Adipose tissue (tissue), 3 donors: ENCODE measurements around the gene KLHL25. TPM values are rescaled to one million over a fixed set of nuclear protein-coding genes. Genes with fewer than 3 reads are reported as not detected.
"Not testable (repeated sequence)": the region's sequence is repeated elsewhere in the genome, so short reads cannot be mapped to it uniquely, and the experiment has no call there.

Source experiments
- H3K27ac ChIP-seq: one replicate; pipeline ENCODE4 v1.5.1; 2013; ENCODE audit warnings: low read depth, low read length
- WGBS, 3 donors: extraction: QIAGEN DNeasy Blood & Tissue Kit; methylation state at CpG; one replicate each; pipeline ENCODE4 v1.1.7; 2013; 5-methylcytosine and 5-hydroxymethylcytosine counted together
- polyA plus RNA-seq, 3 donors: library from polyadenylated mRNA; stranded (reverse); fragments of 200-250 nt; gene quantifications; one replicate each; pipeline ENCODE4 v1.2.3, GENCODE V29; 2013
- donor health status: healthy with polysubstance abuse.
- donor health status: Bipolar disorder and iron deficiency.
- donor health status: healthy.

The KLHL25 gene
- 10 to 100 TPM in 1 of 3 donors, 1 to 10 TPM in 2; 3.4 to 30.8 (median 3.8) TPM for polyA plus RNA-seq

GRCh38 chr15:85794598-85795336 is at the start of gene KLHL25:
Gene KLHL25, minus strand, starts transcription at chr15:85794925. Its CDS starts 25,115 bp downstream, at chr15:85769810.
- WGBS, 3 donors = 0 to 1% (median 1%) methylated on average over 59 to 71 of the region's 71 CpGs
- no peak within 1 kb of the TSS for H3K27ac ChIP-seq

DNA sequence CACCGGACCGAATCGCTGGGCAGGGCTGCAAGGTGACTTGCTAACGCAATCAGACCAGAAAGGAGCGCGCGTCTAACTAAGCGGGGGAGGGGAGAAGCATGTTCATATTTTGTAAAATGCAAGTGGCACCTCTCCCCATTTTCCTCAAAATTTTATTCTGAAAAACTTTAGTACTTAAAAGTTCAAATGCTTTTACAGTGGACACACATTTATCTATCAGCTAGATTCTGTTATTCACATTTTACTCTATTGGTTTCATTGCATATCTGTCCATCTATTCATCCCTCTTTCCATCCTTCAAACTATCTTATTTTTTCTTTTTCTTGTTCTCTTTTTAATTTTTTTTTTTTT is 46.1 kb upstream of the KLHL25 start:
- WGBS, 3 donors = 0 to 1% (median 0%) methylated on average over 8 of the region's 8 CpGs
- H3K27ac ChIP-seq = no peak overlapping the region

- 3 to 9% (median 6%) methylated on average over 32 of the region's 32 CpGs for WGBS, 3 donors
- no peak overlapping the region for H3K27ac ChIP-seq
These were observed 45.5 kb upstream of the KLHL25 start for GRCh38 chr15:85840079-85840801.

- no peak overlapping the region for H3K27ac ChIP-seq
- 73 to 84% (median 80%) methylated on average over 2 of the region's 2 CpGs for WGBS, 3 donors
These were observed 44.9 kb upstream of the KLHL25 start for GRCh38 chr15:85839643-85840042.

GRCh38 chr15:85838655-85839054 is 43.9 kb upstream of the KLHL25 start:
- WGBS, 3 donors = 82 to 87% (median 85%) methylated on average over 8 of the region's 8 CpGs
- no peak overlapping the region for H3K27ac ChIP-seq

DNA sequence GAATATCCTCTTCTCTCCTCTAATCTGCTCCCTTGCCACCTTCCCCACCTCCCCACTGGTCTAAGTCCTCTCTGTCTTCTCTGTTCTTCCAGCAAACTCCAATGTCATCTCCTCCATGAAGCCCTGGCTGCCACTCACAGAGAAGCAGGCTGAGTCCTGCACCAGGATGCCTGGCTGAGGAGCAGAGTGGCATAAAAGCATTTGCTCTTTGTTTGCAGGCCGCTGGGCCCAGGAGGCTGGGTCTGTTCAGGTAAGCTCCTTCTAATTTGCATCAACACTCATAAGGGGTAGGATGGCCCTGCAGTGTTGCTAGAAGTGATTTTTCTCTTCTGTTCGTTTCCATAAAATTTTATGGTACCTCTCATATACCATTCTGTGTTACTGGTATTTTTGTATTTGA is 43.2 kb upstream of the KLHL25 start:
- 64 to 91% (median 90%) methylated on average over 2 of the region's 2 CpGs for WGBS, 3 donors
- no peak overlapping the region for H3K27ac ChIP-seq

DNA sequence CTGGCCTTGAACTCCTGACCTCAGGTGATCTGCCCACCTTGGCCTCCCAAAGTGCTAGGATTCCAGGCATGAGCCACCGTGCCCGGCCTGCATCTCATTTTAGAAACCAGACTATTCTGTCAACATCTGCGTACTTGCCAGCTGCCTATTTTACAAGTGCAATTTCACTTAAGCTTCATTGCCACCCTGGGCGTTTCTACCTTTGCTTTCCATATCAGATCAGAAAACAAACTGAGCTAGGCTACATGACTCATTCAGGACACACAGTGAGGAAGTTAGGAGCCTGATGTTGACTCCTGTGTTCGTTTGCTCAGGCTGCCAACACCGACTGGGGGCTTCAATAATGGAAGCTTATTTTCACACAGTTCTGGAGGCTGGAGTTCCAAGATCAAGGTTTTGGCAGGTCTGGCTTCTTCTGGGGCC is 42.3 kb upstream of the KLHL25 start:
- WGBS, 3 donors = 33 to 73% (median 72%) methylated on average over 6 of the region's 6 CpGs
- H3K27ac ChIP-seq = no peak overlapping the region

DNA sequence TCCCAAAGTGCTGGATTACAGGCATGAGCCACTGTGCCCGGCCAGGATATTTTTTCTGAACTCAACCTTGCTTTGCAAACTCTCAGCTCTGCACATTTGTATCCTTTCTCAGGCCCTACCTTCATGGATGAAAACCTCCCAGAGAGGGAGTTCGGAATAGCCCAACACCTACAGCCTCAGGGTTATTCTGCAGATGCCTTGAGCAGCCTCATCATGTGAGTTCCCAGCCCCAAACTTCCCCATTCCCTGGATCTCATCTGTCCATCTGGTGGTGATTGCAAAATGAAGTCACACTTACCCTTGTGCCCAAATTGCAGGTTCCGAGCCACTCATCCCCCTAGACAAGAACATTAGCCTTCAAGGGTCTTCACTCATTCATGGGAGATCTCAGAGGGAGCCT is 39.9 kb upstream of the KLHL25 start:
- WGBS, 3 donors = 85 to 93% (median 93%) methylated on average over 3 of the region's 3 CpGs
- H3K27ac ChIP-seq = no peak overlapping the region

- no peak overlapping the region for H3K27ac ChIP-seq
- 69 to 86% (median 85%) methylated on average over 4 of the region's 4 CpGs for WGBS, 3 donors
These were observed 37.7 kb upstream of the KLHL25 start for GRCh38 chr15:85832394-85832793.

- no peak overlapping the region for H3K27ac ChIP-seq
- WGBS, 3 donors = 43 to 63% (median 59%) methylated on average over 15 of the region's 15 CpGs
These were observed 36.8 kb upstream of the KLHL25 start for GRCh38 chr15:85831415-85832113.

- not testable (repeated sequence) for H3K27ac ChIP-seq
- WGBS, 3 donors = 90 to 94% (median 94%) methylated on average over 4 of the region's 4 CpGs
These were observed 35.0 kb upstream of the KLHL25 start for GRCh38 chr15:85829754-85830153.

- H3K27ac ChIP-seq = no peak overlapping the region
- WGBS, 3 donors = 75 to 82% (median 78%) methylated on average over 4 of the region's 4 CpGs
These were observed 34.1 kb upstream of the KLHL25 start for GRCh38 chr15:85828874-85829273.

DNA sequence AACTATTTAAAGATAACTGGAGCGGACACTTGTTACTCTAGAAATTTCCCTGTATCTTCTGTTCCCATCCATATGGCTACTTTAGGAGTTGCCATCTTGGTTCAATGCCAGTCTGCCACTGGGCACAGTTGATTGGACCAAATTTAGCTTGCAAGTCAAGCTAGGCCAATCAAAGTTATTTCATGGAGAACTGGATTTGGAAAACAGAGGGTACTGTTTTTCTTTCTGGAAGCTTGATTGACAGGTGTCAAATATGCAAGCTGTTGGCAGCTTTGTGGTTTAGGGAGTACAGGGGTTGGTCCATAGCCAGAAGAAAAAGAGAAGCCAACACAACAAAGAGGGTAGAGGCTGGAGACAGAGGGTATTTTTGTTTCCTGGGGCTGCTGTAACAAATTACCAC is 33.4 kb upstream of the KLHL25 start:
- H3K27ac ChIP-seq = no peak overlapping the region
- WGBS, 3 donors = 88 to 99% (median 97%) methylated on average over 1 of the region's 1 CpG

- no peak overlapping the region for H3K27ac ChIP-seq
- 64 to 82% (median 72%) methylated on average over 7 of the region's 7 CpGs for WGBS, 3 donors
These were observed 32.2 kb upstream of the KLHL25 start for GRCh38 chr15:85826756-85827515.

DNA sequence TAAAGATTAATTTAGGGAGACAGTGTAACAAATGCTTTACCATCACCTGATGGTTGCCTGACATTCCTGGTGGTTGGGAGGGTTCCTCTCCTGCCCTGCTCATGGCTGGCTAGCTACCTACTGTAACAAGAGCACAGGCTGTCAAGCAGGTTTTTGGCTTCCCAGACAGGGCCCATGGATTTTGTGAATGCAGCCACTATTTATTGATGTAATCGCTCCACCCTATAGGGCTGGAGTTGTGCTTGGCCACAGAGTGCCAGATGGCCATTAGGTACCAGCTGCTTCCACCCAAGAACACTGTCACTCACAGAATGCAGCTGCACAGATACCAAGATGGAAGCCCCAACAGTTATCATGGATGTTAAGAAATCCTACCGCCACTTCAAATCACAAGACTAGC is 31.0 kb upstream of the KLHL25 start:
- WGBS, 3 donors = 26 to 89% (median 75%) methylated on average over 2 of the region's 2 CpGs
- no peak overlapping the region for H3K27ac ChIP-seq

GRCh38 chr15:85825118-85825517 is 30.4 kb upstream of the KLHL25 start:
- no peak overlapping the region for H3K27ac ChIP-seq
- 69 to 78% (median 71%) methylated on average over 4 of the region's 4 CpGs for WGBS, 3 donors

GRCh38 chr15:85821545-85821944 is 26.8 kb upstream of the KLHL25 start:
- no peak overlapping the region for H3K27ac ChIP-seq
- 85 to 87% (median 86%) methylated on average over 6 of the region's 6 CpGs for WGBS, 3 donors

DNA sequence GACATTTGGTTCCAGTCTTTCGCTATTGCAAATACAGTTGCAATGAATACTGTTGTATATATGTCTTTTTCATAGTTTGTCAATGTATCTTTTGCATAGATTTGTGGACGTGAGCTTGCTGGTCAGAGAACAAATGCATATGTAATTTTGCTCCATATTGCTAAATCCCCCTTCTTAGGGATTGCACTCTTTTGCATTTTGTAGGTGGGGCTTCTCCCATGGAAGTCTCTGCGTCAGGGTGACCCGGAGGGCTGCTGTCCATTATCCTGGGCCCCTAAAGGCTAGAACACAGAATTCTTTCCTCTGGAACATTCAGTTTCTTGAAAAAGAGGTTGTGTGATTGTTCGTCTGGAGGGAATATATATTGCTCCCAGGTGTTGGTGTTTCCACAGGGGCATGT is 25.2 kb upstream of the KLHL25 start:
- WGBS, 3 donors = 79 to 91% (median 85%) methylated on average over 5 of the region's 5 CpGs
- H3K27ac ChIP-seq = no peak overlapping the region

GRCh38 chr15:85813234-85813633 is 18.5 kb upstream of the KLHL25 start:
- no peak overlapping the region for H3K27ac ChIP-seq
